GM18873 (cell line): Measurements from ENCODE around the gene KCNQ2.

Source experiments
- ATAC-seq: cut with Tn5 transposase; IDR thresholded peaks from one replicate; pipeline ENCODE4 v1.9.1; 2021; ENCODE audit warnings: mild to moderate bottlenecking, moderate library complexity, moderate number of reproducible peaks; ENCODE audit not compliant: unreplicated experiment, low FRiP score

KCNQ2 gene

DNA sequence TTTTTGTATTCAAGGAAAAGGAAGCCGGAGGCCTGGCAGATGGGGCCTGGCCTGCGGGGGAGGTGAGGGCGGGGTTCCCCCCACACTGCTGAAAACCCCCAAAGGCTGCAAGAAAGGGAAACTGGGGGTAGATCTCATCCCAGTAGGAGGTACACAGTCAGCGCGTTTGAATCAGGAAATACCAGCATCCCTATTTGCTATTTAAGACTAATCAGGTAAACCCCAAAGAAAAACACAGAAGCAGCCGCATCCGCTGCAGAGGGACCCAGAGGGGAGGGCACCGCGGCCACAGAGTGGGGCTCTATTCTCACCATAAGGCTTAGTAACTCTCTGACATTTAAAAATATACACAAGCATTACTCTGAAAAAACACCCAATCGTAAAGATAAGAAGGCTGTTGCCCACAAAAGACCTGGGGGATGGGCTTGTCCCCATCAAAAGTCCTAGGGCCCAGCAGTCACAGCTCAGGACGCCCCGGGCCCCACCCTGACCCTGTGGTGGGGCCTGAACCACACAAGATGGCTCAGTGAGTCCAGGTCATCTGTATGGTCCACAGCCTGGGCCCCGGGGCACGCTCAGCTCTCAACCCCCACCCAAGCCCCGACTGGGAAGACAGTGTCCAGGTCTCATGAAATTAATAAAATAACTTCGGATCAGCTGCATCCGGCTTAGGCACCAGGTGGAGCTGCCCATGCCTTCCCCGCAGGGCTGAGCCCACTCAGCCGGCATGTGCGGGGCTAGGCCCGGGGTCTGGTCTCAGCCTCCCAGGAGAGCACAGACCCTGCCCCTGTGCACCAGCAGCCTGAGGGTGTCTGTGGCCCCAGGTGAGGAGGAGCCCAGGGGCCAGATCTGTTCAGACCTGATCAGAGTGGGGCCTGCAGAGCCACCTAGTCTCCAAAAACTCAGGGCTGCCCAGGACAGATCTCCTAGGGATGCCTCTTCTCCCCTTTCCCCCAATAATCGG, 31.0 kb downstream of the KCNQ2 start:
- ATAC-seq: no peak

DNA sequence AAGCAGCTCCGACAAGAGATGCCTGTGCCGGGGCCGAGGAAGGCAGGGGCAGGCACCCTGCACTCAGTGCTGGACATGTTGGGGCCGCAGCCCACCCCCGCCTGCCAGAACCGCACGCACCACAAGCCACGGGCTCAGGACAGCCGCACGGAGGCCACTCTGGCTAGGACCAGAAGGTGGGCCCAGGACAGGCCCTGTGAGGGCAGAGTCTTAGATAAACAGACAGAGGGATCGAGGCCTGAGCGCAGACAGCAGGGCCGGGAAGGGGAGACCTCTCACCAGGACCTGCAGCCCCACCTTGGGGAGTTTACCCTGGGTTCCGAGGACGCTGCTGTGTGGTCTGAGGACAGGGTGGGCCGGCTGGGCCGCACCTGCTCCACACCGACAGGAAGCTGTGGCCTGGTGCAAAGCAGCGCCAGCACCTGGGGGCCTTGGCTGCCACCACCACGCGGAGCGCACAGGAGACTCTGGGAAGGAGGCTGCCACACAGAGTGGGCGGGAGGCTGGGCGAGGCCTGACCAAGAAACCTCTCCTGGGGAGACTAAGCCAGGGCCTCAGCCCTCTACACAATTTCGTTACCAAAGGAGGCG, 32.0 kb downstream of the KCNQ2 start:
- no peak for ATAC-seq

- ATAC-seq: no peak
Observed at GRCh38 chr20:63439866-63440265, 32.6 kb downstream of the KCNQ2 start.

GRCh38 chr20:63438121-63438520, 34.3 kb downstream of the KCNQ2 start:
- no peak for ATAC-seq

GRCh38 chr20:63435552-63435951, 36.9 kb downstream of the KCNQ2 start:
- no peak for ATAC-seq

DNA sequence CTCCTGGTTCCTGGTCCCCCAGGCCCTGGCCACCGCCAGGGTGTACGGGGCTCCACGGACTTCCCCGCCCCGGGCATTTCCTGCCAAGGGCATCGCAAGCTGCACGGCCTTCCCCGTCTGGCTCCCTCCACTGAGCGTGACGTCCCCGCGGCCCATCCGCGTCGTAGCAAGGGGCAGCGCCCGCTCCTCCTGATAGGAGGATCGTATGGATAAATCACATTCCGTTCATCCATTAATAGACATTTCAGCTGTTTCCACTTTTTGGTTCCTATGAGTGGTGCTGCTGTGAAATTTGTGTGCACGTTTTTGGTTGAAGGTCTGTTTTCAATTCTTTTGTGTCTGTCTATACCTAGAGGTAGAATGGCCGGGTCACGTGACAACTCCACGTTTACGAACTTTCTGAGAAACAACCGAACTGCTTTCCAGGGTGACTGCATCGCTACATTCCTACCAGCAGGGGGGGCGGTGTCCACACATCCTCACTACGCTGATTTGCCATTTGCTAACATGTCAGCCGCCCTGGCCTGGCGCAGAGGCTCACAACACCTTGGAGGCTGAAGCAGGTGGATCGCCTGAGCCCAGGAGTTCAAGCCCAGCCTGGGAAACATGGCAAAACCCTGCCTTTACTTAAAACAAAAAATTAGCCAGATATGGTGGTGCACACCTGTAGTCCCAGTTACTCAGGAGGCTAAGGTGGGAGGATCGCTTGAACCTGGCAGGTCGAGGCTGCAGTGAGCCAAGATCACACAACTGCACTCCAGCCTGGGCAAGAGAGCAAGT, 37.7 kb downstream of the KCNQ2 start:
- ATAC-seq: no peak

- ATAC-seq: no peak
Observed at GRCh38 chr20:63433756-63434531, 38.5 kb downstream of the KCNQ2 start.

GRCh38 chr20:63433351-63433750, 39.1 kb downstream of the KCNQ2 start:
- no peak for ATAC-seq

DNA sequence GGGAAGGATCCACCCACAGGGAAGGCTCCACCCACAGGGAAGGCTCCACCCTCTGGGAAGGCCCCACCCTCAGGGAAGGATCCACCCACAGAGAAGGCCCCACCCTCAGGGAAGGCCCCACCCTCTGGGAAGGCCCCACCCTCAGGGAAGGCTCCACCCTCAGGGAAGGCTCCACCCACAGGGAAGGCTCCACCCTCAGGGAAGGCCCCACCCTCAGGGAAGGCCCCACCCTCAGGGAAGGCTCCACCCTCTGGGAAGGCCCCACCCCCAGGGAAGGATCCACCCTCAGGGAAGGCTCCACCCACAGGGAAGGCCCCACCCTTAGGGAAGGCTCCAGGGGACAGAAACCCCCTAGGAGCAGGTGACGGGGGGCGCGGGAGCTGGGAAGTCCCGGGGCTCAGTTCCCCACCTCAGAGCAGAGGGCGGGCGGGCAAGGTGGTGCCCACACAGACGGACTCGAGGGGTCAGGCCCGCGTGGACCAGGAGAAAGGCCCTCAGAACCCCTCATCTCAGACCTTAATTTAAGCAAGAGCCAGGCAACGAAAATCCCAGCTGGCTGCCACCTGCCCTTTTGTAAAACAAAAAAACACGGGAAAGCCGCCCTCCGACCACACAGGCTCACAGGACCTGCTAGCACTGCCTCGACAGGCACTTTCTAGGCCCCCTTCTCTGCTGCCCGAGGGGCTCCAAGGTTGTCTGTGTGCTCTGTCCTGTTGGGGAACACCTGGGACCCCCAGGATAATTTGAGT, 39.7 kb downstream of the KCNQ2 start:
- ATAC-seq: no peak

GRCh38 chr20:63431944-63432343, 40.5 kb downstream of the KCNQ2 start:
- no peak for ATAC-seq

DNA sequence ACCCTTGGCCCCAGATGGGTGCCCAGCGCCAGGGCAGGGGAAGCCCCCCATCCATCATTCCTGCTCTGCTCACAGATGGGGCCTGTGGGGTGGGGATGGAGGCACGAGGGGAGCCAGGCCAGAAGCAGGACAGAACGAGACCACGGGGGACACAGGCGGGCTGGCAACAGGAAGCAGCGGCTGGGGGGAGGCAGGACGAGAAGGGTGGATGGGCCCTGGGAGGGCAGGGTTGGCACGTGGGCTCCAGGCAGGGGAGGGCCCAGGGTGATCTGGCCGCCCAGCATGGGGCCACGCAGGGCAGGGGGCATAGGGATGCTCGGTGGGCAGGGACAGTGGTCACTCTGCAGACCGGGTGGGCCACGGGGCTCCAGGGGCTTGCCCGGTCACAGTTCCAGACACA, 41.6 kb downstream of the KCNQ2 start:
- ATAC-seq: no peak

GRCh38 chr20:63429992-63430391, 42.5 kb downstream of the KCNQ2 start:
- ATAC-seq: no peak

GRCh38 chr20:63428906-63429575, 43.4 kb downstream of the KCNQ2 start:
- no peak for ATAC-seq

- no peak for ATAC-seq
Observed at GRCh38 chr20:63427724-63428330, 44.6 kb downstream of the KCNQ2 start.

DNA sequence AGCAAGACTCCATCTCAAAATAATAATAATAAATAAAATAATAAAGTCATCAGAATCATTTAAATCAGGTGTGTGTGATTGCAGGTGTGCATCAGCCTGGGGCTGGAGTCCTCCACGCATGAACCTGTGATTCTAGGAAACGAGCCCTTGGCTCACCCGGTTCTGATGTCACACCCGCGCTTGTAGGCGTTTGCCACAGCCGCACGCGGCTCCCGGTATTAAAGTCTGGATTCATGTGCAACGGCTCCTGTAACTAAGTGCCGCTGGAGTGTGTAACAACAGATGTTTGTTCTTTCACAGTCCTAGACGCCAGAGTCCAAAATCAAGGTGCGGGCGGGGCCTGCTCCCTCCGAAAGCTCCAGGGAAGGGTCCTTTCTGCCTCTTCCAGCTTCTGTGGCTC, 45.2 kb downstream of the KCNQ2 start:
- no peak for ATAC-seq

DNA sequence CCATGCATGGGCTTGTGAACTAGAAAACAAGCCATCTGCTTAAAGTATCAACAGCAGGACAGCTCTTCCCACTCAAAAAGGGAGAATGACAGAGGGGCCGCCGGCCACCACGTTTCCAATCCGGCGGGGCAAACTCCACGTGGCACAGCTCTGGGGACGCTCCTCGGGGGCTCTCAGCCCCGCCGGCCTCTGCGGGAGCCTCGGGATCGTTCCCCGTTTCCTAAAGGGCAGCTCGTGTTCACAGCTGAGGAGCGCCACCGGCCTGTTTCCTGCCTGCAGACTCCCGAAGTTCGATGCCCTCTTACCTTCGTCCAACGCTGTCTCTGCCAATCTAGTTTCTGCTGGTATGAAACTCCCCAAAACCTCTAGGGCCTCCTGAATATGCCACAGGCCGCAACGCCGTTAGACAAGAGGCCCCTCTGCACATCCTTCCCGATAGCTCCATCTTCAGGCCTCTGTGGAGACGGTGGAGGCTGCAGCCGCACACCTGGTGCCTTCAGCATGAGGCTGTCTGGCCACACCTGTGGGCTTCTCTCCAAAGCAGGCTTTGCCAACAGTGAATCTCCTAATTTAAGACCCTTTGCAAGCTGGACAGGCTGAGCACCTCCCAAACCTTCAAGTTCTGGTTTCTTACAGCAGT, 46.5 kb downstream of the KCNQ2 start:
- ATAC-seq: no peak

DNA sequence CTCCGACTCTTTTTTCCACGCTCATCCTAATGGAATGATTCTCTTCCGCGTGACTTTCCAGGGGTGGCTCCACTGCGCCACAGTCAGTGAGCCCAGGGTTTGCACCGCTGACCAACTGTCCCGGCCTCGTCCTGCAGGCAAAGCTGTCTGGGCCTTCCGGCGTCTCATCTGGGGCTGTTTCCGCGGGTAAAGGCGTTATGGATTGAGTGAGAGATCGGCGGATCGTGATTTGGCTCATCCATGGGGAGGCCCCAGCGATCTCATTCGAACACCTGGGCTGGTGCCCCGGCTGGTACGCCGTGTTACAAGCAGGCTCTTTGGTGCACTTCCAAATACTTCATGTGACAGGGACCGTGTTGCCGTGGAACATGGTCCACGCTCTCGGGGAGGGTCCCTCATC, 47.8 kb downstream of the KCNQ2 start:
- ATAC-seq: no peak

- ATAC-seq: no peak
Observed at GRCh38 chr20:63423751-63424150, 48.7 kb downstream of the KCNQ2 start.
